ENCODE results near the gene DMXL2.

DNA sequence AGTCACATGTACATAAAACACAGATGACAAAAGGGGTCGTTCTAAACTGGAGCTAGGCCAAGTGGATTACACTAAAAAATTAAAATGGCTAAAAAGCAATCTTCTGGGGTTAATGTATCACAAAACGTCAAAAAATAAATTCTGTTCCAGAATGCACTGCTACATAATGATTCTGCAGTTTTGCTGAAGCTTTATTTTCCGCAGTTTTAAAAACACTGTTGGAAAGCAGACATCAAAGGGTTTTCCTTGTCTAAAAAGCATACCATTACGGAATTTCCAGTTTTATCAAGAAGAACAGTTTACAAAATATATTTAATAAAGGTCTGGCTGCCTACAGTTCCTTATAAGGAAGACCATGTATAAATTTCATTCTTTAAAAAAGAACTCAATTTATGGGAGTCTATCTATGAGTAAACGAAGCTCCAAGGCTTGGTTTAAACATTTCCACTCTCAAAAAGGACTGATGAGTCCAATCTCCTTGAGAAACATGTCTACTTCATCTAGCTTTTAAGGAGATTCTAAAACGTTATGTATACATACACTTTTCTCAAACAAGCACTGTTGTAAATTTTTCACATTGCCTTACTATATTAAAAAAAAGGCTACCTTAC lies 1.3 kb downstream of the DMXL2 start:
- TF ChIP-seq, protein P1, sequence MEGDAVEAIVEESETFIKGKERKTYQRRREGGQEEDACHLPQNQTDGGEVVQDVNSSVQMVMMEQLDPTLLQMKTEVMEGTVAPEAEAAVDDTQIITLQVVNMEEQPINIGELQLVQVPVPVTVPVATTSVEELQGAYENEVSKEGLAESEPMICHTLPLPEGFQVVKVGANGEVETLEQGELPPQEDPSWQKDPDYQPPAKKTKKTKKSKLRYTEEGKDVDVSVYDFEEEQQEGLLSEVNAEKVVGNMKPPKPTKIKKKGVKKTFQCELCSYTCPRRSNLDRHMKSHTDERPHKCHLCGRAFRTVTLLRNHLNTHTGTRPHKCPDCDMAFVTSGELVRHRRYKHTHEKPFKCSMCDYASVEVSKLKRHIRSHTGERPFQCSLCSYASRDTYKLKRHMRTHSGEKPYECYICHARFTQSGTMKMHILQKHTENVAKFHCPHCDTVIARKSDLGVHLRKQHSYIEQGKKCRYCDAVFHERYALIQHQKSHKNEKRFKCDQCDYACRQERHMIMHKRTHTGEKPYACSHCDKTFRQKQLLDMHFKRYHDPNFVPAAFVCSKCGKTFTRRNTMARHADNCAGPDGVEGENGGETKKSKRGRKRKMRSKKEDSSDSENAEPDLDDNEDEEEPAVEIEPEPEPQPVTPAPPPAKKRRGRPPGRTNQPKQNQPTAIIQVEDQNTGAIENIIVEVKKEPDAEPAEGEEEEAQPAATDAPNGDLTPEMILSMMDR (IDR thresholded peaks at IDR 0.05) = no peak
- no peak for TF ChIP-seq ELF1 (IDR thresholded peaks at IDR 0.05)
- no peak for TF ChIP-seq RAD21 (IDR thresholded peaks at IDR 0.05; ENCODE audit: low read length)
- no peak for TF ChIP-seq SIN3A (IDR thresholded peaks at IDR 0.05; ENCODE audit: borderline replicate concordance, low read depth, low read length)

Data from SK-N-SH (cell line).